GM18873 (cell line): Measurements from ENCODE around the gene NUP214.

ENCODE experiments used
- ATAC-seq: cut with Tn5 transposase; IDR thresholded peaks from one replicate; pipeline ENCODE4 v1.9.1; 2021; ENCODE audit warnings: mild to moderate bottlenecking, moderate library complexity, moderate number of reproducible peaks; ENCODE audit not compliant: unreplicated experiment, low FRiP score

Gene NUP214

GRCh38 chr9:131125288-131126058 is at the start of gene NUP214:
Gene NUP214 (plus strand): TSS chr9:131125586. CDS start chr9:131125705, 119 bp downstream.
- peak; percentile 86 for ATAC-seq

GRCh38 chr9:131076347-131077195 is 48.8 kb upstream of the NUP214 start:
- ATAC-seq: no peak

GRCh38 chr9:131078427-131079366 is 46.7 kb upstream of the NUP214 start:
- ATAC-seq: no peak

DNA sequence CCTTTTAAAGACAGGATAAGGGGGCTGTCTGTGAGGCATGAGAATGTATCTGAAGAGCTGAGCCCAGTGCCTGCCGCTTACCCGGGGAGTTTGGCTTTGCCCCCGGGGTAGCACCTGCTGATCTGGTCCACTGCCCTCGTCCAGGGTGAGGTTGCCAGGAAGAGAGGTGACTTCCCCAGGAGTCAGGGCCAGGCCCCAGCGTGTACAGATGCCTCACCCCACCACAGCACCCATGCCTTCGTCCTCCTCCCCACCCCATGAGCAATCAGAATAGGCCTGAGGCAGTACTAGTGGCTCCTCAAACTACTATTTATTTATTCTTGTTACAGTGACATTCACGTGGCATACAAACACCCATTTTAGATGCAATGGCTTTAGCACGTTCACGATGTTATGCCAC is 44.8 kb upstream of the NUP214 start:
- ATAC-seq: no peak

- ATAC-seq: no peak
Observed at GRCh38 chr9:131081868-131082267, 43.5 kb upstream of the NUP214 start.

- no peak for ATAC-seq
Observed at GRCh38 chr9:131082774-131083512, 42.4 kb upstream of the NUP214 start.

DNA sequence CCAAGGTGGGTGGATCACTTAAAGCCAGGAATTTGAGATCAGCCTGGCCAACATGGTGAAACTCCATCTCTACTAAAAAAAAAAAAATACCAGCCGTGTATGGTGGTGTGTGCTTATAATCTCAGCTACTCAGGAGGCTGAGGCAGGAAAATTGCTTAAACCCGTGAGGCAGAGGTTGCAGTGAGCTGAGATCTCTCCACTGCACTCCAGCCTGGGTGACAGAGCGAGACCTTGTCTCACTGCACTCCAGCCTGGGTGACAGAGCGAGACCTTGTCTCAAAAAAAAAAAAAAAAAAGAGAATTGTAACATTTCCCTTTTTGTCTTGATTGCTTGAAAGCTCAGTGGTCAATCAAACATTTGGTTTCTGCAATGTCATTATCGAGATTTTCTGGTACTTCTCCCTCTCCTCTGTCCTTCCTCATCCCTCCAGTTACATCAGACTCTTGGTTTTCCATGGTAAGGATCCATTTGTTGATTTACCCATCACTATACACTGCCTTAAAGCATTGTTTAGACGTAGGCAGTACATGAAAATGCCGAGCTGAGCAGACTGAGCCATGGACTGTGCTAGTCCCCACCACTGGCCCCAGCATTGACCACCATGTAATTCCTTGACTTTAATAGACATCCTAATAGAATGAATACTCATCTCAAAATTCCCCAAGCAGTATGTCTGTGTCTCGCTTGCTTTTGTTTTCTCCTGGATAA is 40.6 kb upstream of the NUP214 start:
- ATAC-seq: no peak

DNA sequence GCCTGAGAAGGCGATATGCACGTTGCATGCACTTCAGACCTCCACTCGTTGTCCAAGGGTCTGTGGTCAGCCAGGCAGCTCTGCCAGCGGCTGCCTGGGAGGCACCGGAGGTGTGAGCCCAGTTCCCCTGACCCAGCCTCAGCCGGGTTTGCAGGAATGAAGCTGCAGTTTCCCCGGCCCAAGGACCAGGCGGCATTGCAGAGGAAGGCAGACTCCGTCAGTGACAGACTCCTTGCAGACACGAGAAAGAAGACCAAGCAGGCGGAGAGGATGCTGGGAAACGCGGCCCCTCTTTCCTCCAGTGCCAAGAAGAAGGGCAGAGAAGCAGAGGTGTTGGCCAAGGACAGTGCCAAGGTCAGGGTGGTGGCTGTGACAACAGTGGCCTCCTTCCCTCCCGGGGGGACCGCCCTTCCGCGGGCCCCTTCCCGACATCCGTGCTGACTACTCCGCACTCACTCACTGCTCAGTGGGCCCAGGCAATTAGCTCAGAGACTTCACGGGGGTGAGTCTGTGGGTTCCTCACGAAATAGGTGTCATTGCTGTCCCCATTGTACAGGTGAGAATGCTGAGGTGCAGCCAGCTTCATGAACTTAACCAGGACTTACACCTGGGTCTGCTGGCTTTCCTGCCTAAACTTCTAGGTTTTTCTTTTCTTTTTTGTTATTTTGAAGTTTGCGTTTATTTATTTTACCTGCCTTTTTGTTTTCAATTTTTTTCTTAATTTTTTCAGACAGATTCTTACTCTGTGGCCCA is 39.8 kb upstream of the NUP214 start:
- ATAC-seq: no peak

DNA sequence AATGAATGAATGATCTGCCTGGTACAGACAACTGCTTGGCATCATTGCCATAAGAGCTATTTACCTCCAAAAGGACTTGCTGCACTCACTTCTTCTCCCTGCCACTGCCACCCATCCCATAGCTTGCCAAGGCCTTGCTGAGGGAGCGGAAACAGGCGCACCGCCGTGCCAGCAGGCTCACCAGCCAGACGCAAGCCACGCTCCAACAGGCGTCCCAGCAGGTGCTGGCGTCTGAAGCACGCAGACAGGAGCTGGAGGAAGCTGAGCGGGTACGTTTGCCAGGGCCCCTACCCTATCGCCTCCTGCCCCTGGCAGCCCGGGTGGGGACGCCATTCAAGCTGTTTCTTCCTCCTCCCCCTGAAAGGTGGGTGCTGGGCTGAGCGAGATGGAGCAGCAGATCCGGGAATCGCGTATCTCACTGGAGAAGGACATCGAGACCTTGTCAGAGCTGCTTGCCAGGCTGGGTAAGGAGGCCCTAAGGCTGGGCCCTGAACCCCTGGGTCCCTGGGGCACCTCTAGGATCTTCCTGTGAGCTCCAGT is 38.0 kb upstream of the NUP214 start:
- no peak for ATAC-seq

DNA sequence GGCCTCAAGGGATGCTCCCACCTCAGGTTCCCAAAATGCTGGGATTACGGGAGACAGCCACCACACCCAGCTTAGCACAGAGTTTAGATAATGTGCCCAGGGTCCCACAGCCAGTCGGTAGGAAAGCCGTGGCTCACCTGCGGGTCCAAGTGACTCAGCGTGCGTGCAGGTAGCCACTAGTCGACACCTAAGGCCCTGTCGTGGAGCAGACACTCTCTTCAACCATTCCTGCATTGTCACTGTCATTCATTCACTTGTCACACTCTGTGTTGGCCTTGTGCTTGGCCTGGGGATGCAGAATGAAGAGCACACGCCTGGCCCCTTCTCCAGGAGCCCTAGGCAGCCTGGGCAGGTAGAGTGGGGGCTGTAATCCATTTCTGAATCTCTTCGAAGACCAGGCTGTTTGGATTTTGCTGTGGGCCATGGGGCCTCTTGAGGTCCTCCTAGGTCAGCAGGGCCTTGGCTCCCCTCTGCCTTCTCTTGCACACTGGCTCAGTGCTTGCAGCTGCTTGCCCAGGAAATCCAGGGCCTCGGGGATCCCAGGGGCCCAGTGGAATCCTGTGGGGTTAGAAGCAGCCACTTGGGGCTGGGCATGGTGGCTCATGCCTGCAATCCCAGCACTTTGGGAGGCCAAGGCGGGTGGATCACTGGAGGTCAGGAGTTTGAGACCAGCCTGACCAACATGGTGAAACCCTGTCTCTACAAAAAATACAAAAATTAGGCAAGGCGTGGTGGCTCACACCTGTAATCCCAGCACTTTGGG is 35.2 kb upstream of the NUP214 start:
- no peak for ATAC-seq

- no peak for ATAC-seq
Observed at GRCh38 chr9:131091352-131091992, 33.9 kb upstream of the NUP214 start.

DNA sequence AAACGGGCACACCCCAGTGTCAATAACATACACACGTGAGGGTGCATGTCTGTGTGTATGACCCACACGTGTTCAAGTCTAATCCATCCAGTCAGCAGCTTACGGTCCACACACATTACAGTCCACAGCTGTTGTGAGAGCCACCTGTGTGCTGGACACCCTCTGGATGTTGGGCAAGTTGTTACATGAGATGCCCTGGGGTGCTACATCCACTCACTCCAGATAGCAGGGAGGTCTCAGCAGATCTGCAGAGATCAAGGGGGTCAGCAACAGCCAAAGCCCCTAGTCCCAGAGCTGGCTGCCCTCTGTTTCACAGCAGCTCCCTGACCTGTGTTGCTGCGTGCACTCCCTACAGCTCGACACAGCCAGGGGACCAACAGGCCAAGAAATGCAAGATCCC is 33.4 kb upstream of the NUP214 start:
- ATAC-seq: no peak

DNA sequence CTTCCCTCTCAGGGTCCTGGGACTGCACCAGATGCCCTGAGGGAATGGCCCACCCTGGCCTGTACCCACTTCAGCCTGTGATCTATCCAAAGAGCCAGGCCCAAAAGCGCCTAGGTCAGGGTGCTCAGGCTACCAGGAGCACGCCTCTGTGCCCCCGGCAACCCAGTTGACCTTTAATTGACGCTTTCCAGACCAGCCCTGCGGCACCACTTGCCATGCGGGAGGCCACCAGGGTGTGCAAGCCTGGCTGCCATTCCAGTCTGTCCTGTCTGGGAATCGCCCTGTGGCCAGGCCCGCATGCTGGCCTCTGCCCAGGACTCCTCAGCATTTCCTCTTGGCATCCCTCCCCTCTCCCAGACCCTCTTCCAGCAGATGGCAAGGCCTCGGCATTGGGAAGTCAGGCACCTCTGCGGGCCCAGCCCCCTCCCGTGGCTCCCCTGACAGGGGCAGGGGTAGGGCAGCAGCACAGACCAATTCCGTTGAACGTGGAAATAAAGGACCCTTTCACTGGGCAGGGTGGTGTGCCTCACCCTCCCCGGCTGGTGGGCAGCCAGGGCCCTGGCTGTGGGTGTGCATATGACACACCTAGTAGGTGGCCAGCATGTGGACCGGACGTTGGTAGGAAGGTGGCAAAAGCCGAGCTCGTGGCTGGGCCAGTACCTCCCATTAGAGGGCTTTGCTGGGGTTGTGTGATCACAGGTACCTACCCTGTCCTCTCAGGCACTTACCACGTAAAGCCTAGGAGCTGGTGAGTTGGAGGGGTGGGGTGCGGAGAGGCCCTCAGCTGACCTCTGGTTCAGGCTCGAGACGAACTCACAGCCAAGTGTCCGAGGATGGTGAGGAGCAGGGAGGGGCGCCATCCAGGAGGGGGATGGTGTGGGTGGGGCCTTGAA is 32.6 kb upstream of the NUP214 start:
- no peak for ATAC-seq

- ATAC-seq: no peak
Observed at GRCh38 chr9:131094015-131094414, 31.4 kb upstream of the NUP214 start.

- ATAC-seq: no peak
Observed at GRCh38 chr9:131094622-131095021, 30.8 kb upstream of the NUP214 start.

GRCh38 chr9:131095666-131096268 is 29.6 kb upstream of the NUP214 start:
- ATAC-seq: no peak
